Uterus (tissue), 2 donors: ENCODE measurements around the gene EHF.

Source experiments
- POLR2A ChIP-seq, 2 donors: fragments of 450-650 bp; IDR thresholded peaks; one replicate each; pipeline ENCODE4 v1.6.1; 2016; ENCODE audit warnings: antibody characterized with exemption in 2 of 2, mild to moderate bottlenecking in 1 of 2, moderate library complexity in 1 of 2
- TF ChIP-seq, protein P1 (sequence below), 4 experiments: fragments of 200-600 bp in 2 of 4; fragments of 450-650 bp in 2 of 4; sonication (generic) in 2 of 4; IDR thresholded peaks; one replicate each; pipeline ENCODE4 v1.5.1; 2016 to 2019; ENCODE audit warnings: antibody characterized with exemption in 4 of 4, mild to moderate bottlenecking in 2 of 4, moderate library complexity in 1 of 4

DNA sequence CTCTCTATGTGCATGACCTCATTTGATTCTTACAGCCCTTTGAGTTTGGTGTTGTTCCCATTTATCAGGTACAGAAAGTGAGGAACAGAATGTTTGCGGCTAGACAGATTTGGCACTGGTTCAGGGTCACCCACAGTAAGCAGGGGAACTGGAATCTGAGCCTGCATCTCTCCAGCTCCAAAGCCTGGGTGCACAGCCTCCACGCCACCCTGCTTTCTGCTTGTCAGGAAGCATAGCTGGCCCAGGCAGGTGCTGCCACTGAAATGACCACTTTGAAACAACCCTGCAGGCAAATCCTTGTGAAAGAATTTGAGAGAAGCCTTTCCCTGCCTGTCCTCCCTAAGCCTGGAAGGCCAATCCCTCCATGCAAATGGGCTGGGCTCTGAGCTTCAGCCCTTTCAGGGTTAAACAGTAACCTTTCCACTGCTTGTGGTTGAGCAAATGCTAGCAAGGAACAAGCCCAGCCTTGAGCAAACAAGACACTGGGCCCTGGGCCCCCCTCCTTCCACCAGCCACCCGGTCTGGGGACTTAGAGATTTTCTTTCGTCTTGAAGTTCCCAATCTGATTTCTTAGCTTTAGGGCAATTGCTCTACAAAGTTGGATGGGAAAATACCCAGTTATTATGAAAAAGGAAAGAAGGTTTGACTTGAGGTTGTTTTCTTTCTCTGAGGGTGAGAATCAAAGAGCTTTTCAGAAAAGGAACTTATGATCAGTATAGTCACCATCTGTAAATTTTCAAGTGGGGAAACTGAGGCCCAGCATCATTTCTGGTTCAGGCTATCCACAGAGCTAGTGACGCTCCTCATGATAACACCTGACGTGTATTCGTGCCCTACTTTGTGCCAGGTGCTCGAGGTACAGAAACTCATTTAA lies 19.4 kb downstream of the EHF start:
- TF ChIP-seq POLR2A (IDR thresholded peaks at IDR 0.05) = no peak
- TF ChIP-seq, protein P1, sequence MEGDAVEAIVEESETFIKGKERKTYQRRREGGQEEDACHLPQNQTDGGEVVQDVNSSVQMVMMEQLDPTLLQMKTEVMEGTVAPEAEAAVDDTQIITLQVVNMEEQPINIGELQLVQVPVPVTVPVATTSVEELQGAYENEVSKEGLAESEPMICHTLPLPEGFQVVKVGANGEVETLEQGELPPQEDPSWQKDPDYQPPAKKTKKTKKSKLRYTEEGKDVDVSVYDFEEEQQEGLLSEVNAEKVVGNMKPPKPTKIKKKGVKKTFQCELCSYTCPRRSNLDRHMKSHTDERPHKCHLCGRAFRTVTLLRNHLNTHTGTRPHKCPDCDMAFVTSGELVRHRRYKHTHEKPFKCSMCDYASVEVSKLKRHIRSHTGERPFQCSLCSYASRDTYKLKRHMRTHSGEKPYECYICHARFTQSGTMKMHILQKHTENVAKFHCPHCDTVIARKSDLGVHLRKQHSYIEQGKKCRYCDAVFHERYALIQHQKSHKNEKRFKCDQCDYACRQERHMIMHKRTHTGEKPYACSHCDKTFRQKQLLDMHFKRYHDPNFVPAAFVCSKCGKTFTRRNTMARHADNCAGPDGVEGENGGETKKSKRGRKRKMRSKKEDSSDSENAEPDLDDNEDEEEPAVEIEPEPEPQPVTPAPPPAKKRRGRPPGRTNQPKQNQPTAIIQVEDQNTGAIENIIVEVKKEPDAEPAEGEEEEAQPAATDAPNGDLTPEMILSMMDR (IDR thresholded peaks at IDR 0.05) = no peak
